K562 (cell line): Measurements from ENCODE around the gene JAKMIP1. TPM values are rescaled to one million over a fixed set of nuclear protein-coding genes. Genes with fewer than 3 reads are reported as not detected.

Experiments
- BHLHE40 ChIP-seq: IDR thresholded peaks from 2 replicates; pipeline ENCODE4 v1.6.1; 2011; ENCODE audit warnings: low read length, improper control_type of control experiment
- C11orf30 ChIP-seq: fragments of 450-650 bp; IDR thresholded peaks from 2 replicates; pipeline ENCODE4 v1.6.1; 2016; ENCODE audit warnings: low read depth, mild to moderate bottlenecking
- CTCF ChIP-seq, 3 experiments: IDR thresholded peaks in 2 of 3; conservative IDR thresholded peaks in 1 of 3; 2 replicates each; pipeline ENCODE4 v1.5.1; 2011 to 2012; ENCODE audit warnings: low read length in 3 of 3, mild to moderate bottlenecking in 3 of 3, control low read depth in 2 of 3, improper control_type of control experiment in 1 of 3, inconsistent platforms in 1 of 3, low read depth in 1 of 3, mixed read lengths in 1 of 3, moderate library complexity in 1 of 3; ENCODE audit not compliant: insufficient read depth in 2 of 3
- ESRRB ChIP-seq: fragments of 250-450 bp; sonication (Bioruptor Pico); IDR thresholded peaks from 2 replicates; pipeline ENCODE4 v1.5.0; 2020; ENCODE audit warnings: mild to moderate bottlenecking, moderate library complexity, borderline replicate concordance
- HMBOX1 ChIP-seq: sonication (generic); IDR thresholded peaks from 2 replicates; pipeline ENCODE4 v1.6.1; 2016
- MAFF ChIP-seq: IDR thresholded peaks from 2 replicates; pipeline ENCODE4 v1.6.1; 2012; ENCODE audit warnings: low read length, improper control_type of control experiment
- MAFK ChIP-seq: IDR thresholded peaks from 2 replicates; pipeline ENCODE4 v1.6.1; 2011; ENCODE audit warnings: low read length, improper control_type of control experiment
- RBM22 ChIP-seq: fragments of 200-400 bp; formaldehyde crosslinking; IDR thresholded peaks from 2 replicates; pipeline ENCODE4 v1.6.1; 2018; ENCODE audit warnings: low read length, low read depth; ENCODE audit not compliant: poor library complexity, severe bottlenecking
- SMAD4 ChIP-seq: fragments of 250-450 bp; sonication (Bioruptor Pico); conservative IDR thresholded peaks from 2 replicates; pipeline ENCODE4 v1.8.0; 2021; ENCODE audit warnings: inconsistent platforms, mild to moderate bottlenecking, moderate library complexity
- SNRNP70 ChIP-seq: fragments of 200-400 bp; formaldehyde crosslinking; optimal IDR thresholded peaks from 2 replicates; pipeline ENCODE3; 2017; ENCODE audit warnings: low read depth, low read length
- THRB ChIP-seq: fragments of 450-650 bp; formaldehyde crosslinking; conservative IDR thresholded peaks from 2 replicates; pipeline ENCODE4 v1.4.0; 2022; ENCODE audit warnings: mild to moderate bottlenecking, missing genetic modification characterization
- TSHZ1 ChIP-seq: fragments of 250-450 bp; sonication (Bioruptor Pico); IDR thresholded peaks from 2 replicates; pipeline ENCODE4 v1.4.0; 2020; ENCODE audit warnings: mild to moderate bottlenecking, moderate library complexity
- ZBTB17 ChIP-seq: fragments of 450-650 bp; formaldehyde crosslinking; IDR thresholded peaks from 2 replicates; pipeline ENCODE4 v1.4.0; 2020; ENCODE audit warnings: mild to moderate bottlenecking
- ZBTB26 ChIP-seq: fragments of 450-650 bp; formaldehyde crosslinking; IDR thresholded peaks from 2 replicates; pipeline ENCODE4 v1.4.0; 2022; ENCODE audit warnings: missing genetic modification characterization
- ZNF134 ChIP-seq: fragments of 250-450 bp; sonication (Bioruptor Pico); conservative IDR thresholded peaks from 2 replicates; pipeline ENCODE4 v1.4.0; 2020
- ZNF449 ChIP-seq: fragments of 250-450 bp; sonication (Bioruptor Pico); IDR thresholded peaks from 2 replicates; pipeline ENCODE4 v1.8.0; 2022; ENCODE audit warnings: moderate library complexity, mild to moderate bottlenecking, inconsistent platforms
- ZNF57 ChIP-seq: fragments of 450-650 bp; formaldehyde crosslinking; IDR thresholded peaks from 2 replicates; pipeline ENCODE4 v1.4.0; 2020; ENCODE audit warnings: mild to moderate bottlenecking, moderate library complexity
- polyA plus RNA-seq, 8 experiments: library from polyadenylated mRNA; depleted of rRNA in 4 of 8; stranded (reverse) in 5 of 8; unstranded in 3 of 8; fragments of >200 nt; fragmentation: Nextera tagmentation in 2 of 8; fragmentation: Illumina TruSeq in 1 of 8; extraction: Ambion mirVana in 2 of 8; extraction: Trizol in 1 of 8; gene quantifications; 2 replicates each; pipeline versions ENCODE4 v1.2.1 to v1.2.3, GENCODE V29; 2011 to 2014; ENCODE audit warnings: inconsistent platforms in 1 of 8, missing spikeins in 1 of 8
- total RNA-seq, 7 experiments: library from RNA; depleted of rRNA in 6 of 7; stranded (reverse); fragments of >200 nt in 6 of 7; fragmentation: Illumina TruSeq in 2 of 7; extraction: Trizol in 2 of 7; gene quantifications; 2 replicates each; pipeline versions ENCODE4 v1.2.1 to v1.2.3, GENCODE V29; 2011 to 2021; ENCODE audit warnings: low replicate concordance in 1 of 7

Gene JAKMIP1
- total and polyA plus RNA-seq, 9 of the 15 experiments (the other 6 are each of a cell fraction or from before 2014, with no cell fraction given), result not detected

GRCh38 chr4:6095023-6095752 lies 105.2 kb downstream of the JAKMIP1 start (continued):
- TF ChIP-seq ZBTB26, result no peak
- no peak for TF ChIP-seq ESRRB
- TF ChIP-seq SNRNP70, result no peak
- TF ChIP-seq THRB (CRISPR knock-in tag), result no peak
- TF ChIP-seq ZNF57 (CRISPR knock-in tag), result no peak
- 0 out of 2 replicates have a peak, but pooled peaks have one; percentile 12 for TF ChIP-seq MAFK
- TF ChIP-seq ZNF134 (CRISPR knock-in tag), result no peak
- no peak for TF ChIP-seq HMBOX1
- TF ChIP-seq ZNF449, result no peak
- peak; percentile 41 for TF ChIP-seq C11orf30
- TF ChIP-seq RBM22, result no peak
- TF ChIP-seq MAFF, result peak; percentile 32; the same call in 1 of the 2 replicates
- TF ChIP-seq CTCF (IDR thresholded peaks at IDR 0.05 in 2 of 3, conservative IDR thresholded peaks at IDR 0.05 in 1 of 3; ENCODE audit: insufficient read depth in 2 of 3, low read depth in 1 of 3, low read length in 3 of 3), result no peak
- TF ChIP-seq TSHZ1, result no peak
- TF ChIP-seq BHLHE40, result no peak
- TF ChIP-seq SMAD4, result no peak
- TF ChIP-seq ZBTB17 (CRISPR knock-in tag), result no peak
